Retinal pigment epithelial cell (primary cell): ENCODE data around the gene TRIP10.

ENCODE experiments used
- DNase-seq: peaks from one replicate; pipeline ENCODE4 v3.0.0-alpha.2; 2010; ENCODE audit warnings: low read depth
- H3K4me3 ChIP-seq: 2 replicates; pipeline ENCODE4 v1.5.1; 2011; ENCODE audit warnings: mild to moderate bottlenecking, low read length, control low read depth, moderate library complexity
- CTCF ChIP-seq: conservative IDR thresholded peaks from 2 replicates; pipeline ENCODE4 v1.5.1; 2011; ENCODE audit warnings: low read depth, low read length, control low read depth, inconsistent platforms

TRIP10 gene

DNA sequence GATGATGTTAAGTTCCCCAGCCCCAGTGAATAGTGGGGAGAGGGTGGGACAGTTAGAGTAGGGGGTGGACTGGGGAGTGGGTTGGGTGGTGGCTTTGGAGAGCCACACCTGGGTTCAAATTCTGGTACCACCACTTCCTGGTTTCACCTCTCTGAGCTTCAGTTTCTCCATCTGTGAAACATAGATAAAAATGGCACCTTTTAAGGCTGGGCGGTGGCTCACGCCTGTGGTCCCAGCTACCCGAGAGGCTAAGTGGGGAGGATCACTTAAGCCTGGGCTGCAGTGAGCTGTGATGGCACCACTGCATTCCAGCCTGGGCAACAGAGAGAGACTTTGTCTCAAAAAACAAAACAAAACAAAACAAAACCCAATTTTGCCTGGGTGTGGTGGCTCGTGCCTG lies 38.9 kb downstream of the TRIP10 start:
- no peak overlapping the region for H3K4me3 ChIP-seq
- DNase-seq, result no peak
- no peak for TF ChIP-seq CTCF

GRCh38 chr19:6779206-6779605 lies 39.7 kb downstream of the TRIP10 start:
- no peak for TF ChIP-seq CTCF
- no peak overlapping the region for H3K4me3 ChIP-seq
- no peak for DNase-seq

DNA sequence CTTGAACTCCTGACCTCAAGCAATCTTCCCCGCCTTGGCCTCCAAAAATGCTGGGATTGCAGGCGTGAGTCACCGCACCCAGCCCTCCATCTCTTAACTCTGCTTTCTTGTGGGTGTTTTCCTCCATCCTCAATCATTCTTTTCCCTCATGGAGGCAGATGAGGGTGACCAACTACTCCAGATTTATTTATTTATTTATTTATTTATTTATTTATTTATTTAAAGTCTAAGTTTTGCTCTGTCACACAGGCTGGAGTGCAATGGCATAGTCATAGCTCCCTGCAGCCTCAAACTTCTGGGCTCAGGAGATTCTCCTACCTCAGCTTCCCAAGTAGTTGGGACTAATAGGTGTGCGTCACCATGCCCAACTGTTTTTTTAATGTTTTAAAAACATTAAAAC lies 47.9 kb downstream of the TRIP10 start:
- no peak for TF ChIP-seq CTCF
- no peak overlapping the region for H3K4me3 ChIP-seq
- no peak for DNase-seq

GRCh38 chr19:6788896-6789295 lies 49.4 kb downstream of the TRIP10 start:
- no peak overlapping the region for H3K4me3 ChIP-seq
- no peak for TF ChIP-seq CTCF
- no peak for DNase-seq

DNA sequence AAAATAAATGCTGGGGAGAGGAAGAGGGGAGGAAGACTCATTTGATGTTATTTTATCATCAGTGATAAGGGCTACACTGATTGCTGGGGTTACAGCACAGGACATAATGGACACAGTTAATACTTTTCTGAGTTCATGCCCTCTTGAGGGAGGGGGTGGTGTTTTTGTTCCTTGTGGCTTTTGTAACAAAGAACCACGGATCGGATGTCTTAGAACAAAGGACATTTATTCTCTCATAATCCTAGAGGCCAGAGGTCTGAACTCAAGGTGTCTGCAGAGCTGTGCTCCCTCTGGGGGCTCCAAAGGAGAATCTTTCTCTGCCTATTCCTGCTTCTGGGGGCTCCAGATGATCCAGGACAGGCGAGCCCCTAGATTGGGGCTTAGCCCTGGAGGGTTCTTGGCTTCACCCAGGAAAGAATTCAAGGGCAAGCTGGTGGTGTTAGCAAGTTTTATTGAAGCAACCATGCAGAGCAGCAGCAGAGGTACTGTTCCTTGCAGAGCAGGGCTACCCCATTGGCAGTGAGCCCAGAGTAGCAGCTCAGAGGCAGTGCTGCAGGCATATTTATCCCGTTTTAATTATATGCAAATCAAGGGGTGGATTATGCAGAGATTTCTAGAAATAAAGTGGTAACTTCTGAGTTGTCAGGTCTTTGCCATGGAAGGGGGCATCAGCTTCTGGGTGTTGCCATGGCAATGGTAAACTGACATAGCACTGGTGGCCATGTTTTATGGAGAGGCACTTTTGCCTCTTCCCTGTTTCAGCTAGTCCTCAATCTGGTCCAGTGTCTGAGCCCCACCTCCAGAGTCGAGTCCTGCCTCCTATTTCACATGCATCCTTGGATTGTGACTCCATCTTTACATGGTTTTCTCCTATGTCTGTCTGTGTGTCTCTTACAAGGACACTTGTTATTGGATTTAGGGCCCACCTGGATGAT lies 51.0 kb downstream of the TRIP10 start:
- no peak for DNase-seq
- H3K4me3 ChIP-seq, result no peak overlapping the region
- TF ChIP-seq CTCF, result no peak

GRCh38 chr19:6791237-6791636 lies 51.8 kb downstream of the TRIP10 start:
- H3K4me3 ChIP-seq, result no peak overlapping the region
- no peak for DNase-seq
- no peak for TF ChIP-seq CTCF

- no peak for DNase-seq
- TF ChIP-seq CTCF, result no peak
- no peak overlapping the region for H3K4me3 ChIP-seq
These were observed 53.9 kb downstream of the TRIP10 start for GRCh38 chr19:6793411-6793810.
